ENCODE results near the gene ZFP57.
"Not testable (repeated sequence)": the region's sequence is repeated elsewhere in the genome, so short reads cannot be mapped to it uniquely, and the experiment has no call there.

ZFP57 gene

DNA sequence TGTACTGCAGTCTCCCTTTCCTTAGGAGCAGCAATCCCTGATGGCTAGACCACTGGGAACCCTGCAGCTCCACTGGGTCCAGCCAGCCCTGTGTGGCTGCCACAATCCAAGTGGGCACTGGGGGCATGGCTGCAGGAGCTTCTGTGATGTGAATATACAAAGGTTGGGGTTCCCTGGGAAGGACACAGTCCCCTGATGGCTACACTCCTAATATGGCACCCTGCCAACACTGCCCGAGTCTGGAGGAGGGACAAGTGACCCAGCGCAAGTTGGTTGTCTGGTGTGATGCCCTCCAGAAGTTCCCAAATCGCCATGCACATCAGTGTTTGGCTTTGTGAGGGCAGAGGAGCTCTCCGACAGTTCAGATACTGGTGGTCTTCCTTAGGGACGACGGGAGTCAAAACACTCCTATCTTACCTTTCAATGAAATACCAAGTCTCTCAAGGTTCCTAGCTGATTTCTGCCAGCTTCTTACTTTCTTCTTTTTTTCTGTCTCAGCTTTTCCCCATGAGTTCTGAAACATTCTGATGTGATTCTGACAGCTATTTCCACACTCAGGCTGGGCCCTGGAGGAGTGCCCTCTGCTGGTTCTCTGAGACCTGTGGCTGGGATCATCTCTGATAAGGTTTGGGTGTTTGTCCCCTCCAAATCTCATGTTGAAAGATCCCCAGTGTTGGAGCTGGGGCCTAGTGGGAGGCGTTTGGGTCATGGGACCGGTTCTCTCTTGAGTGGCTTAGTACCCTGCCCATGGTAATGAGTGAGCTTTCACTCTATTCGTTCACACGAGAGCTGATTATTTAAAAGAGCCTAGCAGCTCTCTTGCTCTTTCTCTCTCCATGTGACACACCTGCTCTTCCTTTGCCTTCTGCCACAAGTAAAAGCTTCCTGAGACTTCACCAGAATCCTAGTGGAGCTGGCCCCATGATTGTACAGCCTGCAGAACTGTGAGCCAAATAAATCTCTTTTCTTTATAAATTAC, 15.5 kb upstream of the ZFP57 start:
- FAIRE-seq (no peak), DNase-seq (ENCODE audit: insufficient read length, low spot score) (peak; percentile 39)

DNA sequence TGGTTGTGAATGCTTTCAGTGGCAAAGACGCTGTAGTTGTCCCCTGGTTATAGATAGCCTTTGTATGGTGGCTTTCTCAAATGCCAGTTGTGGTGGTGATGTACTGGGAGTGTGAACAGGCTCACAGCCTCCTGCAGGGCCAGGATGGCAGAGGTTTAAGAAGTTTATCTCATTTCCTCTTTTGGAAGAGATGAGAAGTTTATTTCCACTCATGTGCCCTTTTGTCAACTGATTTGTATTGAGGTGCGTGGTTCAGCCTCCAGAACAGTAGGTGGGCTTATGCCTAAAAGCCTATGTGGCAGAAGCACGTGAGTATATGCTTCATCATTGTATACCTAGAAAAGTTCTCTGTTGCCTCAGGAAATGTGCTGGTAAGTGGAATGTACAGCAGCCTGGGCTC, 13.7 kb upstream of the ZFP57 start:
- DNase-seq (ENCODE audit: insufficient read length, low spot score) (no peak), FAIRE-seq (no peak)

DNA sequence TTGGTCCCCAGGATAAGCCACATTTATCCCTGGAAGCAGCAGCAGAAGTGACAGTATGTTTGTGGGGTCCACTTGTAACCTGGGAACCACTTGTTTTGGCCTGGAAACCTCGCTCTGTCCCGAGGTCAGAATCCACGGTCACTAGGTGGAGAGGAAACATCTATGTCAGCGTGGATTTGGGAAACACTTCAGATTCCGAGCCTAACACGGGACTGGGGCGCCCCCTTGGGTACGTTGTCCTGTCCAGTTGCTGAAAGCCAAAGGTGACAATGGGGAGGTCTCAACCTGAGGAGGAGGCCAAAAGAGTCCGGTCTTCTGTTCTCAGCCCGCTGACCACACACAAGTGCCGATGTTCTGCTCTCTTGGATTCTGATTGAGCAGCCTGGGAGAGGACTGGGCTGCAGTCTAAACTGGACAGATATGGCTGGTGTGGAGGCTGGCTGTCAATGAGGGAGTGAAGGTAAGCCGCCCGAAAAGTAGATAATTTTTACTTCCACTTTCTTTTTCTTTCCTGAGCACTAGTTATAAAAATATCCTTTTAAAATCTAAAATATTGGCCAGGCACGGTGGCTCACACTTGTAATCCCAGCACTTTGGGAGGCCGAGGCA, 4.9 kb upstream of the ZFP57 start:
- FAIRE-seq (no peak), DNase-seq (ENCODE audit: insufficient read length, low spot score) (no peak)

DNA sequence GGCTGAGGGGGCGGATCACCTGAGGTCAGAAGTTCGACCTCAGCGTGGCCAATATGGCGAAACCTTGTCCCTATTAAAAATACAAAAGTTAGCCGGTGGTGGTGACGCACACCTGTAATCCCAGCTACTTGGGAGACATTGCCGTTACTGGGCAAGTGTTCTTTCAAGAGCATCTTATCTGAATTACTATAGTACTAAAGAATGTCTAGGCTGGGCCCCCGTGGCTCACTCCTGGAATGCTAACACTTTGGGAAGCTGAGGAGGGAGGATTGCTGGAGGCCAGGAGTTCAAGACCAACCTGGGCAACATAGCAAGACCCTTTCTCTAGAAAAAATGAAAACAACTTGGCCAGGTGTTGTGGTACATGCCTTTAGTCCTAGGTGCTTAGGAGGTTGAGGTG, 859 bp upstream of the ZFP57 start:
- no peak for DNase-seq (ENCODE audit: insufficient read length, low spot score)
- FAIRE-seq, result no peak

DNA sequence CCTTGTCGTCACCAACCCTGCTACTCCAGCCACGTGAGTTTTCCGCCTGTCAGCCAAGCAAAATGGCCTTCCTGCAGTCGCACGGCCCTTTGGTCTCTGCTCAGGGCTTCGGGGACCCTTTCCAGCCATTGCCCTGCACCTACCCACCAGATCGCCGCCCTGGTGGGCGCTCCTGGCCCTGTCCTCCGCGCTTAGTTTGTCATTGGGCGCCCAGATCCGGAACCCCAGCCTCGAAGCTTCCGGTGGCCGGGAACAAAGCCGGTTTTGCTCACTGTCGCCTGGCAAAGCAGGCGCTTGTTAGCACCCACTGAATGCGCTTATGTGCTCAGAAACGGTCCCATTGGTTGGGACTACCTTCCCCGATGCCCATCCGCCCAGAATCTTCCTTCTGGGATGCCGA, 536 bp downstream of the ZFP57 start:
- DNase-seq (ENCODE audit: insufficient read length, low spot score), result no peak
- FAIRE-seq, result no peak

DNA sequence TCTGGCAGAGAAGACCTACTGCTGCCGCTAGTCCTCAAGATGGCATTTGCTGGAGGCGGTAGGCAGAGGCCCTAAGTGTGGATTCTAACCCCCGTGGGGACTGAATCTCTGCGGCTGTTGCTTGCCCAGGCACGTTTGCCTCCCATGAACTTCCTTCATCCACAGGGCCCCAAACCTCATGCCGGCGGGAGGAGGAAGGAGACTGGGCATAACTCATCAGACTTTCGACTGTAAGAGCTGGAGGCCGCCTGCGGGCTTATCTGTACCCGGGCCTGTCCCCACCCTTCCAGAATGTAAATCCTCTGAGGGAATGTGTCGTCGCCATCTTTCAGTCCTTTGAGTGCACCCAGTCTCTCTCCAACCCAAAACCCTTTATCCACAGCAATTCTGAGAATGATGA, 990 bp downstream of the ZFP57 start:
- FAIRE-seq, result no peak
- DNase-seq (ENCODE audit: insufficient read length, low spot score), result no peak

DNA sequence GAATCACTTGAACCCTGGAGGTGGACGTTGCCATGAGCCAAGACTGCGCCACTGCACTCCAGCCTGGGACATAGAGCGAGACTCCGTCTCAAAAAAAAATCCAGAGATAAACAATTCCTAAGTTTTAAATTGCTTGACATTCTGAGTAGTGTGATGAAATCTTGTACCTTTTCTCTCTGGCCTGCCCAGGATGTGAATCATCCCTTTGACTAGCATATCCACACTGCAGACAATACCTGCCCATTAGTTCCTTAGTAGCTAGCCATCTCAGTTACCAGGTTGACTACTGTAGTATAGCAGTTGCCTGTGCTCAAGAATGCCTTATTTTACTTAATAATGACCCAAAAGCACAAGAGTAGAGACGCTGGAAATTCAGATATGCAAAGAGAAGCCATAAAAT, 2.8 kb downstream of the ZFP57 start:
- FAIRE-seq (peak; percentile 63), DNase-seq (ENCODE audit: insufficient read length, low spot score) (no peak)

DNA sequence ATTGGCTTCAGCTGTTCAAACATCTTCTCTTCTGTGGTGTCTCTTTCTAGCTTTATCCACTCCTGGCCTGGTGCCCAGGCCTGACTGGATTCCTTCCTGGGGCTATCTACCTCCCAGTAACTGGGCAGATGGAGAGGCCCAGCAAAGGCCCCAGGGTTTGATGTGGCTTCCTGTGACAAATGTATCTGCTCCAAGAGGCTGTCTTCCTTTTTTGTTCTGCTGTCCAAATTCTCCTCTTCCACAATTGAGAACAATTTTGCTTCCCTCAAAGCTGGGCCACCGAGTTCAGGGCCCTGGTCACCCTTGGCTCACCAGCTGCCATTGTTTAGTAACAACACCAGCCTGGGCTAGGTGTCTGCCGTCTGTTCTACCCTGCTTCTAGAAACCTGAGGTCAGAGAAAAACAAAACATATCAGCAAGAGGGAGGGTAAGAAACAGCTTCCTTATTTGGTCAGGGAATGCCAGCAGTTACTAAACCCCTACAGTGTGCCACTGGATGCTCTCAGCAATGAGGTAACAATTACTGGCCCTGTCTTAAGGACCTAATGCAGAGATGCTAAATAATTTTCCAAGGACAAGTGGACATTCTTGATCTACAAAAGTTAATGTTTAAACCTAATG, 3.9 kb downstream of the ZFP57 start:
- no peak for FAIRE-seq
- peak; percentile 32 for DNase-seq (ENCODE audit: insufficient read length, low spot score)

DNA sequence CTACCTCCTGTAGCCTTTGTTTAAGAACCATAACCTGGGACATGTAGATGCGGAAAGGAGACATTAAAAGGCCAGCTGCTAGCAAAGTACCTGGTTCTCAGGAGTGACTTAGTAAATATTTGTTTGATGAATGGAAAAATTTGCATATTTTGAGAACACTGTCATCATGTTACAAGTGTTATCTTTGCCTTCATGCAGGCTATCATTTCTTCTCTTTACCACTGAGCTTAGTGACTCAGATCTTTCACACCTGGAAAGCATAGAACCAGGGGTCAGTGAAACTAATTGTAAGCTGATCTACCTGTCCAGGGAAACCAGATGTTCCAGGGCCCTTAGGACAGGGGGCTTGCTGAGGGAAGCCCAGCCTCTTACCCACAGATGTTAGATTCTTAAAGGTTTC, 5.4 kb downstream of the ZFP57 start:
- FAIRE-seq, result no peak
- DNase-seq (ENCODE audit: insufficient read length, low spot score), result no peak

DNA sequence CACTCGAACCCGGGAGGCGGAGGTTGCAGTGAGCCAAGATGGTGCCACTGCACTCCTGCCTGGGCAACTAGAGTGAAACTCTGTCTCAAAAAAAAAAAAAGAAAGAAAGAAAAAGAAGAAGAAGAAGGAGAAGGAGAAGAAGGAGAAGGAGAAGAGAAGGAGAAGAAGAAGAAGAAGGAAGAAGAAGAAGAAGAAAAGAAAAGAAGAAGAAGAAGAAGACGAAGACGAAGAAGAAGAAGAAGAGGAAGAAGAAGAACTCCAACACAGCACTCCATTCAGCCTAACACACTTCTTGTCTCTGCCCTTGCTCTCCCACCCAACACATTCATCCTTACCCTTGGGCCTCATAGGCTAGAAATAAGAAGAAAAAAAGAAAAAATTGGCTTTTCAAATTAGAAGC, 6.9 kb downstream of the ZFP57 start:
- no peak for FAIRE-seq
- no peak for DNase-seq (ENCODE audit: insufficient read length, low spot score)

DNA sequence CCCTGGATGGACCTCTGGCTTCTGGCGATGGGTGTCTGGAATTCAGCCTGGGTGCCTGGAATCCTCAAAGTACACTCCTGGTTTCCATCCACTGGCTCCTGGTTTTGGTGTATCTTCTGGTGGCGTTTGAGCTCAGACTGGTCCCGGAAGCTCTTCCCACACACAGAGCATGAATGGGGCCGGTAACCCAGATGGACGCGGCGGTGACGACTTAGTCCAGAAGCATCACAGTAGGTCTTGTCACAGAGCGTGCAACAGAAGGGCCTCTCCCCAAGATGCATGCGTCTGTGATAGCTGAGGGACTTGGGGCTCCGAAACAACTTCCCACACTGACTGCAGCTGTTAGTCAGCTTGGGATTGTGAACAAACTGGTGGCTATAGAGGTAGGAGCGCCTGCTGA, 7.8 kb downstream of the ZFP57 start:
- DNase-seq (ENCODE audit: insufficient read length, low spot score), result no peak
- no peak for FAIRE-seq

DNA sequence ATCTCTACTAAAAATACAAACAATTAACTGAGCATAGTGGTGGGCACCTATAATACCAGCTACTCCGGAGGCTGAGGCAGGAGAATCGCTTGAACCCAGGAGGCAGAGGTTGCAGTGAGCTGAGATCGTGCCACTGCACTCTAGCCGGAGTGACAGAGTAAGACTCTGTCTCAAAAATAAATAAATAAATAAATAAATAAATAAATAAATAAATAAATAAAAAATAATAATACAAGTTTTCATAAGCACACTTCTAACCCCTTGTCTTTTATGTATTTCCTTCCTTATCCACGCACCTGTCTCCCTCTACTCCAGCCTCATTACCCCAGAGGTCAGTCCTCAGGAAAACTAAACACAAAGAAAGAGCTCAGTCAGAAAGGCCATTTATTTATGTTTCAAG, 8.8 kb downstream of the ZFP57 start:
- FAIRE-seq; DNase-seq (ENCODE audit: insufficient read length, low spot score): not testable (repeated sequence)

DNA sequence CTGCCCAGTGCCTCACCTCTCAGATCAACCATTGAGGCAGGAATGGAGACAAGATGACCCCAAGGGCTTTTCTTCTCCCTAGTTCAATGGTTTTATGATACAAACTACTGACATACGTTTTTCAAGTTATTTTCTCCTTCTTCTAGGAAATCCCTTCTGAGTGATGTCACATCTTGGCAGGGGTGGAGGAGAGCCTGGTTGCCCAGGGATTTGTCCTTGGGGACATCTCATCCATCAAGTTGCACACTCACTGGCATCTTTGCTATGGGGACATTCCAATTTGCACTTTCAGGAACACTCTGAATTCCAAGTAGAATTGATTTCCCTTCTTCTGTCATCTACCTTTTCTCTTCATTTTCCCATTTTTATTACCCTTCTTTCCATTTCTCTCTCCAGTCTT, 9.9 kb downstream of the ZFP57 start:
- DNase-seq (ENCODE audit: insufficient read length, low spot score), result no peak
- FAIRE-seq, result no peak

DNA sequence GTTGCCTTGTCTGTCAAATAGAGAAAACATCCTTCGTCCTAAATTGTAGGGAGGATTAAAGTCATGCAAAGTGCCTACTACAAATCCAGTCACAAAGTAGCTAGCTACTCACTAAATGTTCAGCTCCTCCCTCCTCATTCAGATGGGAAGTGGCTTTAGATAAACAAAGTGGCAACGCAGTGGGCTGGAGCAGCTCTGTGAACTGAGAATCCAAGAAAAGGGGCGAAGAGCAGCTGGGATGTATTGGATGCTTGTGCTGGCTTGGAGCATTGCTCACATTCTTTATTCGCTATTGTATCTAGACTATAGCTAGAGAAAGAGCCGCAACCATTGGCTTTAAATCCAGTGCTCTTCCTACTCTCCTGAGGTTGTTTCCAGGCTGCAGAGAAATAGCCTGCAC, 13.8 kb downstream of the ZFP57 start:
- DNase-seq (ENCODE audit: insufficient read length, low spot score) (no peak), FAIRE-seq (no peak)

DNA sequence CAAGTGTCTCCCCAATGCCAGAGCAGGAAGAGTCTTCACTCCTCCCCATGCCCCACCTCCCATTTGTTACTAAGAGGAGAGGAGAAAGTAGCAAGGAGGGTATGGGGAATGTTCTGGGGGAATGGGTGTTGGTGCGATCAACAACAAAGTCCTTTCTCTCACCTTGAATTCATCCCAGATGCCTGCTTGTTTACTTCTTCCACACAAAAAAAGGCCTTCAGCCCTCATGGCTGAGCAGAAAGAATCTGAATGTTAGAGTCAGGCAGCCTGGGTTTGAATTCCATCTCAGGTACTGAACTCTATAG, 14.2 kb downstream of the ZFP57 start:
- no peak for FAIRE-seq
- DNase-seq (ENCODE audit: insufficient read length, low spot score), result no peak

DNA sequence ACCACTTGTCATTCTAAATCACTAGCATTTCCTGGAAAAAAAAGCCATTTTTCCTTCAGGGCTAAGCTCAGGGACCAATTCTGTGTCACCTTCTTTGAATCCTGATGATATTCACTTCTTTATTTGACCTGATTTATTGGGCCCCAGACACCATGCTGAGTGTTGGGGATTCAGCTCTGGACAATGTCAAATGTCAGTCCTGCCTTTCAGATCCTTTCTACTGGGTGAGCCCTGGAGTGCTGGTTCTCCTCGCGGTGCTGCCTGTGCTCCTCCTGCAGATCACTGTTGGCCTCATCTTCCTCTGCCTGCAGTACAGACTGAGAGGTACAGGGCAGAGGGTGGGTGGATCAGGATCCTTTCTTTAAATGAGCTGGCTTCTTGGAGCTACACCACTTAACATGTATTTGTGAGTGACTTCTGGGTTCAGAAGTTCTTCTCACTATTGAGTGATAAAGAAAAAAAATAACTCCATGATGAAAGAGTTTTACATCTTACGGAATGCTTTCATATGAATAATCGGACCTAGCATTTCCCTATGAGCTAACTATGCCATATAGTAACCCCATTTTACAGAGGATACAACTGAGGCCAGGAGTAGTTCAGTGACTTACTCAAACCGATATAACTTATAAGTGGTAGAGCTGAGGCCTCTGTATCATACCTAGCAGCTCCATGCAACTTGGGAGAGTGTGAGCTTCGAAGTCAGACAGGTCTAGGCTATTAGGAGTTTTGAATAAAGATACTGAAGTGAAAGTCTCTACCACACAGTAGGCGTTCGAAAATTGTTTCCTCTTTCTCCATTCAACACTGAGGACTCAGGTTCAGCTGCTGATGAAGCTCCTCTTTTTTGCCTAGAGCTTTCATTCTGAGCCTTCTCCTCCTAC, 14.8 kb downstream of the ZFP57 start:
- no peak for FAIRE-seq
- DNase-seq (ENCODE audit: insufficient read length, low spot score), result no peak

DNA sequence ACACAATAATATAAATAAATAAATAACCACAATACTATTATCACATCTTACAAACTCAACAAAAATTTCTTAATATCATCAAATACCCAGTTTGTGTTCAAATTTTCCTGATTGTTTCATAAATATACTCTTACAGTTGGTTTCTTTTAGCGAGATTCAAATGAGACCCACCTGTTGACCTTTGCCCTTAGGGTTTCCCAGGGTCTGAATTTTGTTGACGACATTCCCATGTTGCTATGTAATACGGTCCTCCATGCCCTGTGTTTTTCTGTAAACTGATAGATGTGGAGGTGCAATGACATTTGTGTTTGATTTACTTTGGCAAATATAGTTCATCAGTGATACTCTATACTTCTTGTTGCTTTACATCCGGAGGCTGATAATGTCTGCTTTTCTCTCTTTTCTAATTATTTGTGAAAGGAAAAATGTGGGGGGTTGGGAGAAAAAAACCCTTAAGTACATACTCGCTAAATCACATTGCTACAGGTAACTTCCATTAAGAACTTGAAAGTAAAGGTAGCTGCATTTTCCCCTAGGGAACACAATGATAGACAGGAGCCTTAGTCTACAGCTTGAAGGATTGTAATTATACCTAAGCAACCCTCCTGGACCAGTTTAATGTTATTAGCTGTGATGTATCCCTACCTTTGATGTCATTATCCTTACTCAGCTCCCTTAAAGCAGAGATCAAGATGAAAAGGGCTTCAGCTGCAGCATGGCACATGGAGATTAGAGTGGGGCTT, 17.5 kb downstream of the ZFP57 start:
- no peak for DNase-seq (ENCODE audit: insufficient read length, low spot score)
- no peak for FAIRE-seq

DNA sequence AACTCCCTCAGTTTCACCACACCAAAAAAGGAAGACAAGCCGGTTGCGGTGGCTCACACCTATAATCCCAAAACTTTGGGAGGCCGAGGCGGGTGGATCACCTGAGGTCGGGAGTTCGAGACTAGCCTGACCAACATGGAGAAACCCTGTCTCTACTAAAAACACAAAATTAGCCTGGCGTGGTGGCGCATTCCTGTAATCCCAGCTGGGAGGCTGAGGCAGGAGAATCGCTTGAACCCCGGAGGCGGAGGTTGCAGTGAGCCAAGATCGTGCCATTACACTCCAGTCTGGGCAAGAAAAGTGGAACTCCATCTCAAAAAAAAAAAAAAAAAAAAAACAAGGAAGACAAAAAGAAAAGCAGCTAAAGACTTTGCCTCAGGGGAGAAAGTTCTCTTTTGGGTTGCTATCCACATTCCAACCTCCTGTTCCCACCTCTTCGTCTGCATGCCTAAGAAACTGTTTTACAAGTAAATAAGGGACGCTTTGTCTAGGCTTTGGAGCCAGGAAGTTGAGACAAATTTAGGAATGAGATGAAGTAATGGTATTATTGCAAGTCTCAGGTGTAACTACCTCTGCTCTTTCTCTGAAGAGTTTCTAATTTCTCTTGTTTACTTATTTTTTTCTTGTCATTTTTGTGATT, 19.3 kb downstream of the ZFP57 start:
- not testable (repeated sequence) for DNase-seq (ENCODE audit: insufficient read length, low spot score)

DNA sequence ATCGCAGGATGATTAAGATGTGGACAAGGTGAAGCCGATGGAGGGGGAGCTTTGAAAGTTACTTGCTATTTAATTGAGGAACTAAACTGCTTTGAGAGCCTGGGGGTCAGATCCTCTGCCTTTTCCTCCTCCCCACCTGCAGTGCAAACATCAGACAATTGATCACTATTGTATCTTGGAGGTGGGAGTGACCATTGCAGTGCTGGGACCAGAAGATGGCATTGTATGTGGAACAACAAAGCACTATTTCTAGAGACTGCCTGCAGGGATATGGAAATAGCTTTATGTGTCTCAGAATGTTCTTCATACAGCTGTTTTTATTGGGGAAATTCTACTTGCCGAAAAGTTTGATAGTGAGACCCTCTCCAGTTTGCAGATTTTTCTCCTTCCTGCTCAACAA, 19.9 kb downstream of the ZFP57 start:
- DNase-seq (ENCODE audit: insufficient read length, low spot score), result no peak
- FAIRE-seq, result no peak

More for the DNA sequence above, 19.3 kb downstream of the ZFP57 start:
- FAIRE-seq, result not testable (repeated sequence)

DNA sequence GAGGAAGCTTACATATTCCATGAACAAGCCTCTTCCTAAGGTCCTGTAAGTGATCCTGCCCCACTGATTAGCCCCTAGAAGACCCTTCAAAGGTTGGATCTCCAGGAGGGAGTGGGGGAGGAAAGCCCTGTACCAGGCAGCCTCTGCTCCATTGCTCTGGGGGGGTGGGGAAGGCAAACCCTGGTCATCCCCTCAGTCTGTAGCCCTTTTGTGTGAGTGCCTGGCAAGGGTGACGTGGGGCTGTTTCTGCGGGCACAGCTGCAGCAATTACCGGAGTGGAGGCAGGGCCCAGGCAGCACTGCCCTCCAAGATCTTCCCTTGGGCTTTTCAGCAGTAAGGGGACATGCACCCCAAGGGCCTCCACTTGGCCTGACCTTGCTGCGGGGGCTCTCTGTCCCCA, 24.2 kb downstream of the ZFP57 start, which contains the start of gene MOG:
MOG (plus strand) TSS at position 295 of the 400 bp plus-strand sequence. CDS start 118 bp downstream, outside the sequence.
- DNase-seq (ENCODE audit: insufficient read length, low spot score), result no peak
- no peak for FAIRE-seq
